HG02973 (cell line): ENCODE results near the gene CASZ1.

ENCODE experiments used
- ATAC-seq: cut with Tn5 transposase; IDR thresholded peaks from one replicate; pipeline ENCODE4 v1.9.1; 2021; ENCODE audit warnings: moderate library complexity; ENCODE audit not compliant: unreplicated experiment

The CASZ1 gene

DNA sequence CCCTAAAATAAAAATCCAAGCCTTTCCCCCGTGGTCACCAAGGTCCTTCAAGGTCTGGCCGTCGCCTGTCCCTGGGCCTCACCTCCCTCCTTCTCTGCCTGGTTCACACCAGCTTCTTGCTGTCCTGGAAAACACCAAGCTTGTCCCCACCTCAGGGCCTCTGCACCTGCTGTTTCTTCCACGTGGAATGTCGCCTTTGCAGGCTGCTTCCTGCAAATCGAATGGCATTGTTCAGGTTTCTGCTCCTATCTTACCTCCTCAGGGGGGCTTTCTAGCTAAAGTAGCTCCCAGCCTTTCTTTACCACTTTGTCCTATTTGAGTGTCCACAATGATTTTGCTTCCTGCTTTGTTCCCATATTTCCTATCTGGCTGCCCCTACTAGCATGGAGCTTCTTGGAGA lies 3.3 kb upstream of the CASZ1 start:
- ATAC-seq, result no peak

DNA sequence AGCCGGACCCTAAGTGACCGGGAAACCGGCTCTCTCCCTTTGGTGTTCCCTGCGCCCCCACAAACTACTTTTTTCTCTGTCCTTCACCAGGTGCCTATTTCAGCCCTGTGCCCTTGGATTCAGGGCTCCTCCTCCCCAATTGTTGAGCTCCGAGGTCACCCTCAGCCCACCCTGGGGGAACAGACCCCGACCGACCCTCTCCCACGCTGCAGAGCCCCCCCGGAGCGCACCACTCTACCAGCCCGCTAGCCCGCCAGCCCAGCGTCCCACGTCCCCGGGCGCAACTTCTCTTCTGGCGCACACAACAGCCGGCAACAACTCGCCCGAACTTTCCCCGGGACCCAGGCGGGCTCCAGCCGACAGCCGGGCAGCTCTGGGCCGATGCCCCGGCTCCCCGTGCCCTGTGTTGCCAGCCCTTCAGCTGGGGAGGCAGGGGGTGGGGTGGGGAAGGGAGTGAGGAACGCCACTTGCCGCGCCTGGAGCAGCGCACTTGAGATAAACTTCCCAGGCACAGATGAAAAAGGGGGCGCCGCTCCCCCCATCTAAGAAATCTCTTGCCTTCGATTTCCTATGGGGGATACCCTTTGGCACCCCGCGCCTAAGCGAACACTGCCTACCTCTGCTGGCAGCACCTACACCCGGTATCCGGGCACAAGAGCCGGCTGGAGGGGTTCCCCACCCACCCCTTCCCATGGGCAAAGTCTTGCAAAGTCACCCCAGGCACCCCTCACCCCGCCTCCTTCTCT lies 997 bp downstream of the CASZ1 start:
- no peak for ATAC-seq

DNA sequence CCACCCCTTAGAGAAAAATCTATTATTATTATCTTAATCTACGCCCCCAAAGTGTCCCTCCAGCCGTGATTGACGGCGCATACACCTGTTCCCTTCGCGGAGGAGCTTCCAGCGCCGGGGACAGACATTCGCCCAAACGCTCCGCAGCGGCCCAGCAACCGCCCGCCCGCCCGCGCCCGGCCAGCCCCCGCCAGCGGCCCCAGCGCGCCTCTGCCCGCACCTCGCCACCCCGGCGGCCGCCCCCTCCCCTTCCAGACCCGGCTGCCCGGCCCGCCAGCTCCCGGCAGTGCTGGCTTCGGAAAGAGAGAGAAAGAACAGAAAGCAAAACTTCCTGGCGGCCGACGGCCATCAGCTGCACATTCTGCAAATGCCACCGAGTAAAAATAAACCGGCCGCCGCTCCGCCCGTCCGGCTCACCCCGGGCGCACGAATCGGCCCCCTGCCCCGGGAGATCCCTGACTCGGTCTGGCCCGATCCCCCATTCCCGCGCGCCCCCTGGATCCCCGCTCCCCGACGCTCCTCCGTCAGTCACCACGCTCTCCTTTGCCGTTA lies 1.6 kb downstream of the CASZ1 start:
- no peak for ATAC-seq

DNA sequence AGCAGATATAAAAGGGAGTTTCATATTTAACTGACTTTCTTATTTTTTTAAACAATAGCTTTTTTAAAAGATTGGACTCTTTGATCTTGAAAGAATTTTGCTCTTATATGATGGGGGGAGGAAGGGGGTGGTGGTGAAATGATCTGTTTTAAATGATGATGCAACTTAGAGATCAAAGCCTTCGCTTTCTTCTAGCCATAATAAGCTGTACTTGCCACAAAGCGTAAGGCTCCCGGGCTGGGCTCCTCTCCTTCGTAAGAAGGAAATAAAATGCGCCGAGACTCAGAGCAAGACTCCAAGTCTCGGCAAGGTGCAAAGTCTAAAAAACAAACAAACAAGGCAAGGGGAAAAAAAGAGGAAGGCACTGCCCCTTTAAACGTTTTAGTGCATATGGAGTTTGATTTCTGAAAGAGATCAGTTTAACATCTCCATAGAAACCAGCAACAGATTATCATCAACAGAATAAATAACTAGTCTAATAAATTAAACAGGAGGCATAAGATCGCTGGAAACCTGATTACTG lies 3.3 kb downstream of the CASZ1 start:
- no peak for ATAC-seq

DNA sequence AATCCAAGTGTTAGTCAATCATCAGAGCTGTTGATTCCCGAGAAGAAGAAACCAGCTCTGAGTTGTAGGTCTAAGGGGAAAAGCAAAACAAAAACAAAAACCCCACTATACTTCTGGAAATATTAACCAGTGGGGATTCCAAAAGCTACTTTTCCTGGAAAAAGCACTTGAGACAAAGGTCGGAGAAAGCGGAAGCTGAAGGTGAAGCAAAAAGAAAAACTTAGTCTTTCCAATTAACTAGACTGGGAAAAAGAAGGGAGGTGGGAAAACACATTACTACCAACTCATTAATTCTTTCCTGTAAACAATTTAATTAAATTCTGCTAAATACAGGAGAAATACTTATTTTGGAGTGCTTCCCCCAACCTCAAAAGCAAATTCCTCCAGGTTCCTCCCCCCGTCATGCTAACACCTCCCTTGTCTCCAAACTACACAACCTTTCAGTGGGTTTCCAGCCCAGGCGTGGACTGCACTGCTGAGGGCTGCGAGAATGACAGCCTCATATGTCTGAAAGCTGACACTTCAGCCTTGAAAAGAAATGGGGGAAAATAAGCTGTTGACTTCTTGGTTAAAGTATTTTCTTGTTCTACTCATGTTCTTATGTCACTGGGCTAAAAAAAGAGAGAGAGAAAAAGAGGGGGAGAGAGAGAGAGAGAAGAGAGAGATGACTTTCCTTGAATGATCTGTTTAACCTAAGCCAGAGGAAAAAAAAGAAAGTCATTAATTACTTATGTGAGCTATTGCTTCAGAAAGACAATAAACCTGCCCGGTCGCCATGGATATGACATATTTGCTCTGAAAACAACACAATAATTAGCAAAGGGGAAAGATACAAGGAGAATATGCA lies 5.1 kb downstream of the CASZ1 start:
- no peak for ATAC-seq

DNA sequence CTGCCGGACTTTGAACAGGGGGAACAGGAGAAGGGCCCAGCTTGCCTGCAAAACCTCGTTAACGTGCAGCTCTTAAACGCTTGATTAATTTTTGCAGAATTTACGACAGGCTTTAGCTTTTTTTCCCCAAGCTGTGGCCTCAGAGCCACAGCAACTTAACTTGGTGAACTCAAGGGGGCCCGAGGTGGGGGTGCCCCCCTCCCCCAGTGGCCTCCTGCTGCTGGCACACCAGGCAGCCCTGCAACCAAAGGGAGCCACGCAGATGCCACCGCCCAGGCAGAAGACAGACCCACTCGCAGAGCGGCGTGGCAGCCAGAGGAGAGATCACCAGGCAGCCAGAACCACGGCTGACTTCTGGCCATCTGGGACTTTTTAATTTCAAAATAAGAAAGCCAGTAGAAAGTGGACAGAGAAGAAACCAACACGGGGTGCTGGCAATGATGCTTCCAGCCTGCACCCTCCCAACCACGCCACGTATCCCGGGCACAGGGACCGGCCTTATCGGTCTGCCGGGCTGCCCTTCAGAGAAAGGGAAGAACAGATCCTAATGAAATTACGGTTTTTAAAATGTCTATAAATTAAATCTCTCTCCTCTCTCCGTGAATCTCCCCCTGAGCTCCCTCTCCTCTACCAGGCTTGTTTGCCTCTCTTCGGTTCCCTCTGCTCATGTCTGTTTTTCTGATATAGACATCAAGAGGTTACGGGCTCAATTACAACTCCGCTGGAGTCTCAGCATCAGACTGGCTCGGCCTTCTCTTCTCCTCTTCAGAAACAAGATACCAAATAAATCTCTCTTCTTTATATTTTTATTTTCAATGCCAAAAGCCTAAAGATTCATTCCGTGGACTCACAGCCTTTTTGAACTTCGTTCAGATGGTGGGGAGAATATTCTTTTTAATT lies 6.4 kb downstream of the CASZ1 start:
- ATAC-seq, result no peak

DNA sequence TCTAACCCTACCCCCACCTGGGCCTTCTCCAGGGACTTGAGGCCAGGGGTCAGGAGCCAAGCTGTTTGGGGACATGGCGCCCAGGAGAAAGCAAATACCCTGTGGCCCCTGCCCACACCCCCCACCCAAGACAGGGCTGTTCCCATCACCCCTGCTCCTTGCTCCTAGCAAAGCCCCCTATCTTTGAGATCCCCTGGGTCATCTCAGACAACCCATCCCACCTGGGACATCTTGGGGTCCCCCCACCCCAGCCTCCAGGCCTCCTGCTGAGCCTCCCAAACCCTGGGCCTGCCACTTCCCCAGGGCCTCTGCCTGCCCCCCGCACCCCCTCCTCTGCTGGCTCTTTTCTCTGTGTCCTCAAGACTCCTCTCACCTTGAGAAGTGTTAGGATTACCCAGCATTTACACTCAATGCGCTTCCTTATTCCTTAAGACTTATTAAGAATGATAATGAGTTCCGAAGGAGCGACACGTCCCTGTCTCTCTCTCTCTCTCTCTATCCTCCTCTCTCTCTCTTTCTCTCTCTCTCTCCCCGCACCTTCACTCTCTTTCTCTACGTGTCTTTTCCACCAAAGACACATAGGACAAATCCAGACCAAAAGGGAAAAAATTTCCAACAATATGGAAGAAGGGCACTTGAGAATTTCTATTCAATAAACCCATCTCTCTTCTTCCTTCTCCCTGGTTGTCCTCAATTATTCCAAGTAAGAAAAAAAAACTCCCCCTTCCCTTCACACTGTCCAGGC lies 7.2 kb downstream of the CASZ1 start:
- ATAC-seq, result no peak

DNA sequence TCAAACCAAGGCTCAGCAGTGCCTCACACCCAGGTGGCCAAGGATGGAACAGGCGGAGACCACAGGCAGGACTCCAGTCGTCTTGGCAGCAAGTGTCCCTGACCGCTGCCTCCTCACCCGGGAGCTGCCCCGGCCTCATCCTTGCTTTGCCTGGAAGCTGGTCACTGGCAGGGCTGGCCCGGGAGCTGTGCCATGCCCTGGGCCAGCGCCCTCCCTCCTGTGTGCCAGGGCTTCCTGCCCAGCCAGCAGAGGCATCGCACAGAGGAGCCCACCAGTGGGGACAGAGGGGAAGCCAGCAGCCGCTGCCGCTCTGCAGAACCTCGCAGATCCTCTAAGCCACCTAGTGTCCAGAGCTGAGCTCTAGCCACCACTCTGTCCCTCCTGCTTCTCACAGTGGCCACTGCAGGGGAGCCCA lies 7.8 kb downstream of the CASZ1 start:
- no peak for ATAC-seq

DNA sequence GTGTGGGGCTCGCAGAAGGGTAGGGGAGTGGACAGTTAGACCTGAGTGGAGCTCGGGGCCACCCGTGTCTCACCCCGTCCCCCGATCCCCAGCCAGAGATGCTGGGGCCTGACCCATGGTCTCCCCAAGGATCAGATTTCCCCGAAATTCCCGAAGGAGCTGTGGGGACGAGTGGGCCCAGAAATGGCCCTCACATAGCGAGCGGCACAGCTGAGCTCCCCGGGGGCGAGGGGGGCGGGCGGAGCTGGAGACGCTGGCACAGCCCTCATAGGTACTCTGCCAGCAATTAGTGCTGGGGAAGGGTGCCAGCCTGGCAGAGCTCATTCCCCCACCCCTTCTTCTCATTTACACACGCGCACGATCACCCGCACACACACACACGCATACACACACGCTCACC lies 9.2 kb downstream of the CASZ1 start:
- no peak for ATAC-seq

DNA sequence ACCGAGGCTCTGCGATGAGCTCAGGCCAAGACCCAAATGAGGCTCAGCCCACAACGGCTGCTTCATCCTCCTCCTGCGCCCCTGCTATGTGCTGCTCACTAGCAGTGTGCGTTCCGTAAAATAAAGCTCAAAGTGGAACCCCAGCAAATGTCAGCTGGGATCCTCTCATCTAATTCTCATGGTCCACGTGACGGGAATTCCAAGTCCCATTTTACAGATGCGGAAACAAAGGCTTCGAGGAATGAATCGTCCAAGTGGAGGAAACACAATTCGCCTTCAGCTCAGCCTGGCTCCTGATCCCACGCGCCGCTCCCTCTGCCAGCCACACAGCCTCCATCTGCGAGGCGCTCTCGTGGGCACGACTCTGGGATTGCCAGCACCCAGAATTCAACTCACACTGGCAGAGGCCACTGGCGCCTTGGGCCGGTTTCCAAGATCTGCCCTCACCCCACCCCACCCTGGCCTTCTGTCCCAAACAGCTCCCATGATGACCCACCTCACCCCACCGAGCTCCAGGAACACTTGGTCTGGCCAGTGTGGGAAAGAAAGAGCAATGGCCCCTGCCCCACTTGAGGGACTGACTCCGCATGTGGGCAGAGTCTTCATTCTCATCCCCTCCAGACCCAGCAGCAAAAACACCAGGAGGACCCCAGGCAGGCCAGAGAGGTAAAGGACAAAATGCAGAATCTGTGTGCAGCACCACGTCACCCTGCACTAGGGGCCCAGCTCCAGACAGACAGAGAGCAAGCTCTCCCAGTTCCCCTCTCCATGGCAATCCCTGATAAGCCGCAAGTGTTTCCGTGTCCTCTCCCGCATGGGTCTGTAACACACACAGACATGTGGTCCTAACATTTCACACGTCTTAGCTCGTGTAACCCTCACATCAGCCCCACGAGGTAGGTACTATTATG lies 10.5 kb downstream of the CASZ1 start:
- no peak for ATAC-seq

DNA sequence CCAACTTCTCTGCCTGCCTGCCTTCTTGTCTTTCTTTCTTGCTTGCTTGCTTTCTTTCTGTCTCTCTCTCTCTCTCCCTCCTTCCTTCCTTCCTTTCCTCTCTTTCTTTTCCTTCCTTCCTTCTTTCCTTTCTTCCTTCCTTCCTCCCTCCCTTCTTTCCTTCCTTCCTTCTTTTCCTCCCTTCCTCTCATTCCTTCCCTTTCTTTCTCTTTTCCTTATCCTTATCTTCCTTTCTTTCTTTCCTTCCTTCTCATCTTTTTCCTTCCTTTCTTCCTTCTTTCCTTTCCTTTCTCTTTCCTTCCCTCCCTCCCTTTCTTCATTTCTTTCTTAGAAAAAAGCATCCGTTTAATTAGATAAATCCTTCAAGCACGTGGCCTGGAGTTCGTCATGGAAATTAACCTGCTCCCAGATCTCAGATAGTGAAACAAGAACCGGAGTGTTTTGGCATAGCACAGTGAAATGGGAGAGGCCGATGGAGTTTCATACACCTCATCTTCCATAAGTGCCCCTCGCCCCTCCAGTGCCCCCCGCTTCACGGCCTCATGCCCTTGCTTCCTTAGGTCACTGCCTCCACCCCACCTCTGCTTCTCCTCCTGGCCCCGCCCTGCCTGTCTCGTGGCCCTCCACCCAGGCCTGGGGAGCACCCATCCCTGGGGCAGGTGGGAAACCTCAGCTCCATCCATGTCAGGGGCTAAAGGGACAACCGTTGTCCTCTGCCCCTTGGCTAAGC lies 11.3 kb downstream of the CASZ1 start:
- no peak for ATAC-seq

DNA sequence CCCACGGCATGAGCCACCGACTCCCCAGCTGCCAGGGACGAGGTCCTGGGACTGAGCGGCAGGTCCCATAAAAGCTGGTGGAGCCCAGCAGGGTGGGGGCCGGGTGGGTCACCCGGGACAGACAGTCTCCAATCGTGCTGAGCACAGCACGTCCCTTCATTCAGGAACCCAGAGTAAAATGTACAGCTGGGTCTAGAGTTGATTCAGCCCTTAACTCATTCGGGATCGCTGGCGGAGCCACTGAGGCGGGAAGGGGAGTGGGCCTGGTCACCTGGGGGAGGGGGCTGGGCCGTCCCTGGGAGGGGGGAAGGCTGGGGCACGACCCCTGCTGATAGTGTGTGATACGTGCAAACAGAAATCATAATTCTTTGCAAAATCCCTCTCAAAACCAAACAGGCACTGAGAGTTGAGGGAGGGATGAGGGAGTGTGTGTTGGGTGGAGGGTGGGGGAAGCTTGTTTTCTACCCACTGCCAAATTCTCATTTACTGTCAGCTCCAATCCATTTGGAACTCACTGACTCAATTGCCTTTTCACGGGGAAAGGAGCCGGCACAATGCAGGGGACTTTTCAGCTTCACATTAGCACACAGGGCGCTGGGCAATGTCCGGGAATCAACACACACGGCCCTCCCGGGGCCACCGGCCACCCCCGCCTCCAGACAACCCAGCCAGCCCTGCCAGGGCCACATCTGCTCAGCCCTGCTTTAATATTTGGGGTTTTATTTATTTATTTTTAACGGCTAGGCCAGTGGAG lies 13.8 kb downstream of the CASZ1 start:
- no peak for ATAC-seq

DNA sequence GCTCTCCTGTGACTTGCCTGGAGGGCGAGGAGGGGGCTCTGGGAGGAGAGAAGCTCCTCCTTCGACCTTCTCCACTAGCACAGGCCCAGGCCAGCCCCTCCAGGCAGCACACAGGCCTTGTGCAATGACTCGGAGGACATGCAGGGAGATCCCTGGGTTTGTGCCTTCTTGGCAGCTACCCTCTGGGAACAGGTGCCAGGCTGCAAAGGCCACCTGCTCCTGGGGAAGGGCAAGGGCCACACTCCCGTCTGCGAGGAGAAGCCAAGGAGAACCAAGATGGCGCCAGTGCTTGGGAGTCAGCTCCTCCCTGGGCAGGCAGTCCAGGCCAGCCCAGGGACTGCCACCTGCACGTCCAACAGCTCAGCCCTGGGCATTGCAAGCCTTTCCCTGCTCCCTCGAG lies 15.3 kb downstream of the CASZ1 start:
- ATAC-seq, result no peak

DNA sequence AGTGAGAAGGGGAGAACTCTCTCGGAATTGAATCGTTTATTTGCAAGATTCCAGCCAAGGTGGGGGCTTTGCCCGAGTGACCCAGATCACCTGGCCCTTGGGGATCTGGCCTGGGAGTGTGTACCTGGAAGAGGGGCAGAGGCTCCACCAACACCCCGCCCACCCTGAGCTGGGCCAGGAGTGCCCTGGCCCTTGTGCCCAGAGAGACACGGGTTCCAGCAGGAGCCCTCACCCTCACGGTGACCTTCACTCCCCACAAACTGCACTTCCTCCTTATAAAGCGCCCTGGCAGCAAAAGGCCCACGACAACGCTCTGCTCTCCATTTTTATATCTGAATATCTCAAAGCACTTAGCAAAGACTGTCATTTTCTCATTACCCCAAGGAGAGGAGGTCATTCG lies 16.6 kb downstream of the CASZ1 start:
- no peak for ATAC-seq

DNA sequence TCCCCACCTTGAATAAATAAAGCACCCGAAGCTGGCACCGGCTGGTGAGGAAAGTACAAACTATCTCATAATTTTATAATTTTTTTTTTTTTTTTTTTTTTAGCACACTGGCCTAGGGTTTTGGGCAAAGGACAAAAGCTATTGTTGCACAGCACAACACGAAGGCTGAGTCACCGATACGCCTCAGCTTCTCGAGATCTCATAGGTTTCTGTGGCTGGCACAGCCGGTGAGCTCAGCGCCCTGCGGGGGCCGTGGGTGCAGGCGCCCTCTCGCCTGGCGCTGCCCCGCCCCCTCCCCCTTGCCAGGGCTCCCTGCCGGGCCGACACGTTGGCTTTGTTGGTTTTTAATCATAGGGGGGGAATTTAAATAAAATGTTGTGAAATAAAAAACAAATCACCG lies 17.2 kb downstream of the CASZ1 start:
- ATAC-seq, result no peak

DNA sequence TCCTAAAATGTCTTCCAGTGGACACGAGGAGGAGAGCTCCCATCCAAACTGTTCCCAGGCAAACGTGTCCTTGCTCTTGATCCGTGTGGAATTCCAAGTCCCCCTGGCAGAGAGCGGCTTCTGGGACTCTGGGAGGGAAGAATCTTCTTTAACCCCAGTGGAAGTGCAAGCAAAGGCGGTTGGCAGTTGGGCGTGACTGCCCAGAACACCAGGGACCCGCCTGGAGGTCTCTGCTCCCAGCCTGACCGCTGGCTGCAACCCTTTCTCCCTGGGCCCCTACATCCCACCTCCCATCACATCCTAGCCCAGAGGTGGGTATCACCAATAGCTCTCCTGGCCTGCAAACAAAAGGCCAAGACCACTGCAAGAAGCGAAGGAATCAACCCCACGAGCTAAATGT lies 17.8 kb downstream of the CASZ1 start:
- no peak for ATAC-seq

DNA sequence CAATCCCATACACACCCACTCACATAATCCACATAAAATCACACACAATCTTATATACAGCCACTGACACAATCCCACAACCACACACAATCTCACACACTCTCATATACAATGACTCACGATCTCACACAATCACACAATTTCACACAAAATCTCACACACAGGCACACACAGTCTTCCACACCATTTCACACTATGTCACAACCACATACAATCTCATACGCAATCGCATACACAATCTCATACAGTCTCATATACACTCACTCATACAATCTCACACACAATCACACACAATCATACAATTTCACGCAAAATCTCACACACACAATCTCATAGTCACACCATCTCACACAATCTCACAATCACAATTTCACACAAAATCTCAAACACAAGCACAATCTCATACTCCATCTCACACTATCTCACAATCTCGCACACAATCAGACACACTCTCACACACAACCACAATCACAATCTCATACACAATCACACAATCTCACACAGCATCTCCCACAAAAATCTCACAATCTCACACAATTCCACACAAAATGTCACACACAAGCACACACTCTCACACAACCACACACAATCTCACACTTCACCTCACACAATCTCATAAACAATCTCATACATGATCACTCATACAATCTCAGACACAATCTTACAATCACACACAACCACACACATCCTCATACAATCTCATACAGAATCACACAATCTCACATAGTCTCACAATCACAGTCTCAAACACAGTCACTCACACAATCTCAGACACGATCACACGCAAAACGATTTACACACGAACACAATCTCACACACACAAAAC lies 18.5 kb downstream of the CASZ1 start:
- ATAC-seq, result no peak
